HG03354 (cell line): ENCODE data around the gene IQCF2.
"Not testable (repeated sequence)": the region's sequence is repeated elsewhere in the genome, so short reads cannot be mapped to it uniquely, and the experiment has no call there.

Source experiments
- ATAC-seq: cut with Tn5 transposase; IDR thresholded peaks from one replicate; pipeline ENCODE4 v1.9.1; 2021; ENCODE audit warnings: mild to moderate bottlenecking; ENCODE audit not compliant: unreplicated experiment, poor library complexity, severe bottlenecking

The IQCF2 gene

GRCh38 chr3:51874889-51875288 lies 13.5 kb downstream of the IQCF2 start:
- ATAC-seq: no peak

- no peak for ATAC-seq
Measured at GRCh38 chr3:51875501-51875900, 14.1 kb downstream of the IQCF2 start, which contains the start of gene IQCF5. Gene IQCF5 (minus strand): TSS chr3:51875601. CDS start chr3:51875531, 70 bp downstream.

- no peak for ATAC-seq
Measured at GRCh38 chr3:51876186-51876585, 14.8 kb downstream of the IQCF2 start.

- no peak for ATAC-seq
Measured at GRCh38 chr3:51879937-51880336, 18.5 kb downstream of the IQCF2 start.

- no peak for ATAC-seq
Measured at GRCh38 chr3:51886447-51886846, 25.0 kb downstream of the IQCF2 start.

- no peak for ATAC-seq
Measured at GRCh38 chr3:51887620-51888019, 26.2 kb downstream of the IQCF2 start.

GRCh38 chr3:51888463-51889105 lies 27.2 kb downstream of the IQCF2 start:
- ATAC-seq: no peak

GRCh38 chr3:51891242-51892039 lies 30.0 kb downstream of the IQCF2 start:
- ATAC-seq: no peak

GRCh38 chr3:51894391-51894790 lies 33.0 kb downstream of the IQCF2 start:
- ATAC-seq: no peak

- no peak for ATAC-seq
Measured at GRCh38 chr3:51894939-51895338, 33.5 kb downstream of the IQCF2 start.

GRCh38 chr3:51896607-51897305 lies 35.3 kb downstream of the IQCF2 start:
- no peak for ATAC-seq

- no peak for ATAC-seq
Measured at GRCh38 chr3:51897391-51897790, 36.0 kb downstream of the IQCF2 start.

GRCh38 chr3:51900043-51900442 lies 38.6 kb downstream of the IQCF2 start:
- not testable (repeated sequence) for ATAC-seq

- ATAC-seq: not testable (repeated sequence)
Measured at GRCh38 chr3:51902361-51902760, 40.9 kb downstream of the IQCF2 start.

GRCh38 chr3:51904034-51904823 lies 42.8 kb downstream of the IQCF2 start:
- ATAC-seq: no peak

GRCh38 chr3:51908026-51908425 lies 46.6 kb downstream of the IQCF2 start:
- ATAC-seq: no peak
